Heart right ventricle (tissue), 16 donors: ENCODE results near the gene DPH1. TPM values are rescaled to one million over a fixed set of nuclear protein-coding genes. Genes with fewer than 3 reads are reported as not detected.

Experiments
- ATAC-seq, 8 donors: fragments of 200-7000 bp; cut with Tn5 transposase; one replicate each; pipeline ENCODE4 v1.9.1; 2020; ENCODE audit warnings: mild to moderate bottlenecking in 8 of 8, moderate library complexity in 8 of 8, moderate number of reproducible peaks in 1 of 8
- DNase-seq, 2 donors: peaks; one replicate each; pipeline ENCODE4 v3.0.0-alpha.2; 2020
- H3K27ac ChIP-seq, 10 donors: fragments of 200-600 bp; sonication (generic) in 2 of 10; one replicate each; pipeline versions ENCODE4 v1.5.0 to v1.8.0; 2020 to 2022; ENCODE audit warnings: mild to moderate bottlenecking in 3 of 10
- H3K27me3 ChIP-seq, 7 donors: fragments of 200-600 bp; one replicate each; pipeline ENCODE4 v1.8.0; 2021 to 2022; ENCODE audit warnings: mild to moderate bottlenecking in 2 of 7
- H3K36me3 ChIP-seq, 9 donors: fragments of 200-600 bp; sonication (generic) in 1 of 9; one replicate each; pipeline versions ENCODE4 v1.5.0 to v1.8.0; 2020 to 2022; ENCODE audit warnings: mild to moderate bottlenecking in 2 of 9
- H3K4me1 ChIP-seq, 9 donors: fragments of 200-600 bp; sonication (generic) in 1 of 9; one replicate each; pipeline versions ENCODE4 v1.5.0 to v1.8.0; 2020 to 2022; ENCODE audit warnings: mild to moderate bottlenecking in 4 of 9
- H3K4me3 ChIP-seq, 10 donors: fragments of 200-600 bp; sonication (generic) in 2 of 10; one replicate each; pipeline versions ENCODE4 v1.5.0 to v1.8.0; 2020 to 2022; ENCODE audit warnings: mild to moderate bottlenecking in 7 of 10, moderate library complexity in 2 of 10
- H3K9me3 ChIP-seq, 11 donors: fragments of 200-600 bp in 10 of 11; sonication (generic) in 2 of 11; one replicate each; pipeline versions ENCODE4 v1.5.0 to v1.8.0; 2013 to 2022; ENCODE audit warnings: mild to moderate bottlenecking in 2 of 11, control low read depth in 1 of 11, moderate library complexity in 1 of 11
- CTCF ChIP-seq, 9 donors: fragments of 200-600 bp; sonication (generic) in 2 of 9; IDR thresholded peaks; one replicate each; pipeline versions ENCODE4 v1.5.0 to v1.8.0; 2021 to 2022; ENCODE audit warnings: antibody characterized with exemption in 9 of 9, mild to moderate bottlenecking in 5 of 9, moderate library complexity in 1 of 9
- WGBS, 2 donors: extraction: QIAGEN DNeasy Blood & Tissue Kit; methylation state at CpG; one replicate each; pipeline ENCODE4 v1.1.7; 2013; ENCODE audit warnings: inconsistent platforms in 1 of 2; 5-methylcytosine and 5-hydroxymethylcytosine counted together
- intact Hi-C, 10 donors: fragments of 100-400 bp; cut with DNase I; formaldehyde crosslinking; loops; one replicate each; pipeline versions ENCODE4 v1.11.1 to v1.14.2; 2022
- polyA plus RNA-seq, 2 donors: library from polyadenylated mRNA; stranded (reverse); fragments of 200-250 nt; gene quantifications; one replicate each; pipeline ENCODE4 v1.2.3, GENCODE V29; 2013
- total RNA-seq, 10 donors: library from RNA; stranded (reverse); fragmentation: NEBNext Ultra II Directional in 3 of 10; extraction: Animal tissue kit (Norgen Biotek cat#: 25700) in 3 of 10; gene quantifications; one replicate each; pipeline versions ENCODE4 v1.2.1 to v1.2.4, GENCODE V29; 2021 to 2023
- donor health status: Arrhythmogenic right ventricular cardiomyopathy.
- donor health status: ischemic (EF 13 %, LVEDD 7.1; RV severe dilation, severe dysfunction).
- donor health status: healthy with polysubstance abuse.
- donor health status: DM: no; HTN: yes; CAD: no.
- donor health status: DM: no; HTN: no; CAD: no.
- donor health status: ischemic (EF 25% LVEDD 6.9; RV normal size, moderate dysfunction).
- donor health status: ischemic (EF 25% LVEDD 5.7; RV mildly dilated, moderate dysfunction).
- donor health status: healthy.
- donor health status: DM: yes; HTN: yes; CAD: no.
- donor health status: Ischemic cardiomyopathy.
- donor health status: ischemic (EF 35%, LVEDD 5.7; RV mildly dilated, moderate dysfunction).
- donor health status: nonischemic (EF 11% LVEDD 7.7; RV severe dilation, severe dysfunction).
- donor health status: DM: yes; HTN: yes; CAD: no.
- donor health status: PGD.
- donor health status: ischemic (EF 29% LVEDD 5.4; RV normal size, mild dysfunction).
- donor health status: nonischemic (EF 23%, LVEDD 6.1; RV moderate dilation, normal function).

Gene DPH1
- total and polyA plus RNA-seq, 12 donors, result 19.0 to 40.0 (median 25.9) TPM

GRCh38 chr17:2076087-2076984 is 46.4 kb downstream of the DPH1 start:
- TF ChIP-seq CTCF (IDR thresholded peaks at IDR 0.05), result no peak
- WGBS, 2 donors, result 53 to 61% methylated on average over 17 of the region's 17 CpGs
- no peaks in the 10 kb centered on the region for H3K27me3 ChIP-seq
- H3K36me3 ChIP-seq, result peaks cover 0 to 77% (median 6%) of the 10 kb centered on the region in 9 donors
- H3K4me3 ChIP-seq, result no peak overlapping the region
- peak overlapping the region; percentile 60 to 97 (median 92) for H3K27ac ChIP-seq
- H3K4me1 ChIP-seq, result peaks cover 27 to 67% (median 57%) of the 10 kb centered on the region in 9 donors
- H3K9me3 ChIP-seq, result no peaks in the 10 kb centered on the region
- intact Hi-C loops, result no loop called here
- ATAC-seq (no peak), DNase-seq (no peak)

GRCh38 chr17:2077040-2077439 is 47.1 kb downstream of the DPH1 start:
- H3K36me3 ChIP-seq, result peaks cover 0 to 82% (median 6%) of the 10 kb centered on the region in 9 donors
- intact Hi-C loops, result no loop called here
- no peak for TF ChIP-seq CTCF (IDR thresholded peaks at IDR 0.05)
- WGBS, 2 donors, result 61 to 72% methylated on average over 8 of the region's 8 CpGs
- DNase-seq, result no peak
- ATAC-seq, result no peak
- H3K9me3 ChIP-seq, result no peaks in the 10 kb centered on the region
- no peaks in the 10 kb centered on the region for H3K27me3 ChIP-seq
- peaks cover 20 to 61% (median 53%) of the 10 kb centered on the region in 9 donors for H3K4me1 ChIP-seq
- peak overlapping the region in 9 of 10 donors; percentile 85 to 97 (median 92) for H3K27ac ChIP-seq
- H3K4me3 ChIP-seq, result no peak overlapping the region

GRCh38 chr17:2081564-2081963 is 51.6 kb downstream of the DPH1 start:
- no peaks in the 10 kb centered on the region for H3K27me3 ChIP-seq
- 82% methylated on average over 9 of the region's 9 CpGs for WGBS, 2 donors
- intact Hi-C loops, result loop anchor here in 2 of 10 donors (10.0 kb wide), 1 partner anchor 93 kb away; no protein-coding TSS in a partner anchor
- peaks cover 0 to 70% (median 6%) of the 10 kb centered on the region in 9 donors for H3K36me3 ChIP-seq
- H3K4me3 ChIP-seq, result no peak overlapping the region
- peaks cover 37 to 61% (median 53%) of the 10 kb centered on the region in 9 donors for H3K4me1 ChIP-seq
- no peak for TF ChIP-seq CTCF (IDR thresholded peaks at IDR 0.05)
- ATAC-seq, result no peak
- peak overlapping the region in 6 of 10 donors; percentile 28 to 97 (median 92) for H3K27ac ChIP-seq
- no peak for DNase-seq
- H3K9me3 ChIP-seq, result no peaks in the 10 kb centered on the region

- H3K4me1 ChIP-seq, result peaks cover 38 to 61% (median 53%) of the 10 kb centered on the region in 9 donors
Observed at GRCh38 chr17:2082003-2082781, 52.2 kb downstream of the DPH1 start.

More at GRCh38 chr17:2082003-2082781, 52.2 kb downstream of the DPH1 start:
- peaks cover 0 to 63% (median 6%) of the 10 kb centered on the region in 9 donors for H3K36me3 ChIP-seq
- DNase-seq (no peak), ATAC-seq (no peak)
- 74 to 76% methylated on average over 9 of the region's 9 CpGs for WGBS, 2 donors
- H3K27ac ChIP-seq, result peak overlapping the region in 9 of 10 donors; percentile 84 to 97 (median 92)
- TF ChIP-seq CTCF (IDR thresholded peaks at IDR 0.05), result no peak
- intact Hi-C loops, result loop anchor here in 2 of 10 donors (10.0 kb wide), 1 partner anchor 93 kb away; no protein-coding TSS in a partner anchor
- H3K4me3 ChIP-seq, result no peak overlapping the region
- no peaks in the 10 kb centered on the region for H3K27me3 ChIP-seq
- H3K9me3 ChIP-seq, result no peaks in the 10 kb centered on the region
